ENCODE results near the gene ARHGEF10L.

- TF ChIP-seq CTCF (IDR thresholded peaks at IDR 0.05), result no peak
- TF ChIP-seq EZH2 (IDR thresholded peaks at IDR 0.05), result no peak
- no peak for TF ChIP-seq EZH2phosphoT487 (IDR thresholded peaks at IDR 0.05)
Observed at GRCh38 chr1:17728123-17728712, 188.7 kb downstream of the ARHGEF10L start.

Measured in neural progenitor cell (in vitro differentiated cells).